ENCODE measurements around the gene HPSE2. TPM values are rescaled to one million over a fixed set of nuclear protein-coding genes. Genes with fewer than 3 reads are reported as not detected.
"Not testable (repeated sequence)": the region's sequence is repeated elsewhere in the genome, so short reads cannot be mapped to it uniquely, and the experiment has no call there.

Gene HPSE2
- total RNA-seq, 1 donor from 2014 or later, result not detected

DNA sequence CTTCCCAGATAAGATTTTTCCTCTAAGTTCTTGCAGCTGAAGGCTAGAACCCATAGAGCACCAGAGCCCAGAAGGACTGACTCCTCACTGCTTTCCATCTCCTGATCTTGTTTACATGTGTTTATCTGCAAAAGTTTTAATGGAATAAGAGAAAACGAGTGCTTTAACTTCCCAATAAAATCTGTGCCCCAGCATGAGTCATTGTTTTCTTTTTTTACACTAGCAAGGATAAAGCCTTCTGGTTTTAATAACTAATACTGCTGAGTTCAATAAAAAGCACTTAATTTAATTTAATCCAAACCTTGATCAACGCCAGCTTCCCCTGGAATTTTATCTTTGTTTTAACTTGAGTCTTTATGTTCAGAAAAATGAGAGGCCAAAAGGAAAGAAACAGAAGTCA, 227.6 kb downstream of the HPSE2 start:
- intact Hi-C loops (cut with micrococcal nuclease), result no loop called here

DNA sequence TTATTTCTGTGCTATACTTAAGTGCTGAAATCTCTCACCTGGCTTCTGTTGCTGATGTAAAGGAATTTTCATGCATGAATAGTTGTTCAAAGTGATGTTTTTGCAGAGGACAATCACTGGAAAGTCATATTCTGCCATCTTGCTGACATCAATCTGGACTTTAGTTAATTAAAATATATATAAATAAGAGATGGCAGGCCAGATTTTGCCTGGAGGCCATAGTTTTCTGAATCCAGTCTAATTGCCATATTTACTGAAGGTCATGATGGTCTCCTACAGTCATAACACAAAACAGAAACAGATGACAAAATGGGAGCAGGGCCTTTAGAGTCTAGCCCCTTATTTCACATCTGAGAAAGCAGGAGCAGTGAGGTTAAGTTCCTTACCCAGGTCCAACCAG, 228.2 kb downstream of the HPSE2 start:
- intact Hi-C loops (cut with micrococcal nuclease), result no loop called here

DNA sequence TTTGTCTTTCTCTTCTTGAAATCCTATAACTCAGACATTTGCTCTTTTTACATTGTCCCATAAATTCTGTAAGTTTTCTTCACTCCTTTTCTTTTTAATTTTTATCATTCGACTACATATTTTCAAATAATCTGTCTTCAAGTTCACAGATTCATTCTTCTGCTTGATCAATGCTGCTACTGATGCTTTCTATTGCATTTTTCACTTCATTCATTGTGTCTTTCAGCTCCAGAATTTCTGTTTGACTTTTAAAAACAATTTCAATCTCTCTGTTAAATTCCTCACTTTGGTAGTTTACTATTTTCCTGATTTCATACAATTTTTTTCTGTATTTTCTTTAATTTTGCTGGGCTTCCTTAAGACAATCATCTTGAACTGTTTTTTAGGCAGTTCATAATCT, 230.4 kb downstream of the HPSE2 start:
- intact Hi-C loops (cut with micrococcal nuclease), result no loop called here

- intact Hi-C loops (cut with micrococcal nuclease), result no loop called here
Measured at GRCh38 chr10:99004738-99005137, 230.9 kb downstream of the HPSE2 start.

DNA sequence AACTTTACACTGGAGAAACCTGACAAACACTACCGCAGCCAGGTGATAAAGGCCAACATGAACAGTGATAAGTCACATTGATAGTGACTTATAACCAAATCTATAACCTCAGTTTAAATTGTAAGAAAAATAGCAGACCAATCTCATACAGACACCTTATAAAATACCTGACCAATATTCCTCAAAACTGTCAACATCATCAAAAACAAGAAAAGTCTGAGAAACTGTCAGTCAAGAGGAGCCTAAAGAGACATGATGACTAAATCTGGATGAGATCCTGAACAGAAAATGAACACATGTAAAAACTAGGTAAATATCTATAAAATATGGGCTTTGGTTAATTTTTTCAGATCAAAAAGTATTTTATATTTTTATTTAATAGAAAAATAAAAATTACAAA, 233.3 kb downstream of the HPSE2 start:
- intact Hi-C loops (cut with micrococcal nuclease), result no loop called here

- intact Hi-C loops (cut with micrococcal nuclease), result no loop called here
Measured at GRCh38 chr10:98997596-98997995, 238.1 kb downstream of the HPSE2 start.

- intact Hi-C loops (cut with micrococcal nuclease), result no loop called here
Measured at GRCh38 chr10:98994030-98994429, 241.6 kb downstream of the HPSE2 start.

GRCh38 chr10:98983751-98984150, 251.9 kb downstream of the HPSE2 start:
- intact Hi-C loops (cut with micrococcal nuclease), result not testable (repeated sequence)

DNA sequence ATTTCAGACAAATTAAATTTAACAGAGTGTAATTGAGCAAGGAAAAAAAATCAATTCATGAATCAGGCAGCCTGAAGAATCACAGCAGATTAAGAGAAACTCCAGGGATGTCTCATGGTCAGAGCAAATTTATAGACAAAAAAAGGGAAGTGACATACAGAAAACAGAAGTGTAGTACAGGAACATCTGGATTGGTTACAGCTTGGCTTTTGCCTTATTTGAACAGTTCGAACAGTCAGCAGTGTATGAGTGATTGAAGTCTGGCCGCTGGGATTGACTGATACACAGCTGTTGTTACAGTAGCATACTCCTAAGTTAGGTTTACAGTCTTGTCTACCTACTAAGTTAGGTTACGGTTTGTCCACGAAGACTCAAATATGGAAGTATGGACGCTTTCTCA, 255.3 kb downstream of the HPSE2 start:
- intact Hi-C loops (cut with micrococcal nuclease), result no loop called here

GRCh38 chr10:98971464-98971863, 264.2 kb downstream of the HPSE2 start:
- intact Hi-C loops (cut with micrococcal nuclease), result no loop called here

DNA sequence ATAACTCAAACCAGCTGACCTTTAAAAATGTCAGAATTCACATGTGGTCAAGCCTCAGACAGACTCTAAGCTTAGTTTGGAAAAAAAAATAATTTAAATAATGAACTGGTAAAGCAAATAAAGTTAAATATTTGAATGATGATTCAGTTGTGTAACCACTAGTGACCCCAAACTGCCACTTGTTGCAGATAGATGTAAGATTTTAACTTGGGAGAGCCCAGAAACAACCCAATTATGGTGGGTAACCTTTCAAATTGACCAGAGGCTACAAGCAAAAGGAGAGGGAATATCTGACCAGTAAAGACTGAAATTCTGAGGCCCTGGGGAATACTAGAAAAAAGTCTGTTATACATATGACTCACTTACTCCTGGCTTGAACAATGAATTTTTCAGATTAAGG, 268.1 kb downstream of the HPSE2 start:
- intact Hi-C loops (cut with micrococcal nuclease), result no loop called here

GRCh38 chr10:98963608-98964007, 272.0 kb downstream of the HPSE2 start:
- intact Hi-C loops (cut with micrococcal nuclease), result no loop called here

GRCh38 chr10:98959379-98959778, 276.3 kb downstream of the HPSE2 start:
- intact Hi-C loops (cut with micrococcal nuclease), result no loop called here

DNA sequence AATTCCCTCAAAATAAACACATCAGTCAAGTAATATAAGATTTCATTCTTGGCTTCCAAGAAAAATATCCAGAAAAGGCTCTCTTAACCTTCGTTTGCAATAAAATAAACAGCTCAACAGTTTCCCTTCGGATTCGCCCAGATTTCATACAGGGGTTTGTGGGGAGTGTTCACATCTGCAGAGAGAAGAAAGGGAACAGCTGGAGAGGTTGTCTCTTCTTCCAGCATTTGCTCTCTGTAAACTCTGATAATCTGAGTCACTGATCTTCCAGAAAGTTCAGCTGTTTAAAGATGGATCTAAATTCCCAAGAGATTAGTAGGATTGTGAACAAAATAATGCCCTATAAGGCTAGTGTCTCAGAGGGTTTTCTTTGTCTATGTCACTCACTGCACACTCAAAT, 277.9 kb downstream of the HPSE2 start:
- intact Hi-C loops (cut with micrococcal nuclease), result no loop called here

DNA sequence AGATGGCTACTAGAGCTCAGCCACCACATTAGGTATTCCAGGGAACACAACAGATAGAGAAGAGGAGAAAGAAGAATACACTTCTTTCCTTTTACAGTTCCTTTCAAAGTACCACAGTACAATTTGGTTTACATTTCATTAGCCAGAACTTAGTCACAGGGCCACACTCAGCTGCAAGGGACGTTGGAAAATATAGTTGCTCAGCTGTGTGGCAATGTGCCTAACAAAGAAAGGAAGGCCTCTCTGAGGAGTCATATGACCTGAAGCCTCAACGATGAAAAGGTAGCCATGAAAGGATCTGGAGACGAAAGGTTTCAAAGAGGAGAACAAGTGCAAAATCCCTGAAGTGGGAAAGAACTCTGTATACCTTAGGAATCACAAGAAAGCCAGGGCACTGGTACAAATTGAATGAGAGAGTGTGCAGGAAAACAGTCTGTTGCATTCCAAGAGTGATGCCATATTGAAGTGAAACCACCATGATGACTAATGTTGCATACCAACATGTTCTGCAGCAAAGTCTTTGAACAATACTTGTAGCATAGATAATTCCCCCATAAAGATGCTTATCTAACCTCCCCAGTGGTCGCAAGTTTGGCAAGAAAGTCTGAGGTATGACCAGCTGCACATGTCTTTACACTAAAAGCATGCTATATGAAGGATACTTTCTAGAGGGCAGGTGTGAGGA, 278.9 kb downstream of the HPSE2 start:
- intact Hi-C loops (cut with micrococcal nuclease), result no loop called here

DNA sequence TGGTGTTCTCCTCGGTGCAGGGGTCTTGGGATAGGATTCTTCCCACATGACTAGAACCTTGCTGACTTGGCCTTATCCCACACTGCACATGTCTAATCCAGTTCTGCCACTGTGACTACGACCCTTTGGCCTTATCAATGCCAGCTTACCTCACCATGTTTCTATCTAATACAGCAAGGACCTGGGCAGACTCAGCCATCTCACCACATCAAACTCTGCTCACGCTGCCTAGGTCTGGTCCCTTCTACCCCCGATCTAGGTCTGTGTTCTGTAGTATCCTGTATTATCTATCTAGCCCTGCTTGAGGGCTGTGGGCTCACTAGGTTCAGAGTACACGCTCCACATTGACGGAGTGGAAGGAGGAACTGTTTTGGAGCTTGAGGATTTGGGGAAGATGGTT, 282.4 kb downstream of the HPSE2 start:
- intact Hi-C loops (cut with micrococcal nuclease), result no loop called here

- intact Hi-C loops (cut with micrococcal nuclease), result no loop called here
Measured at GRCh38 chr10:98951269-98952000, 284.2 kb downstream of the HPSE2 start.

GRCh38 chr10:98950106-98950505, 285.5 kb downstream of the HPSE2 start:
- intact Hi-C loops (cut with micrococcal nuclease), result no loop called here

DNA sequence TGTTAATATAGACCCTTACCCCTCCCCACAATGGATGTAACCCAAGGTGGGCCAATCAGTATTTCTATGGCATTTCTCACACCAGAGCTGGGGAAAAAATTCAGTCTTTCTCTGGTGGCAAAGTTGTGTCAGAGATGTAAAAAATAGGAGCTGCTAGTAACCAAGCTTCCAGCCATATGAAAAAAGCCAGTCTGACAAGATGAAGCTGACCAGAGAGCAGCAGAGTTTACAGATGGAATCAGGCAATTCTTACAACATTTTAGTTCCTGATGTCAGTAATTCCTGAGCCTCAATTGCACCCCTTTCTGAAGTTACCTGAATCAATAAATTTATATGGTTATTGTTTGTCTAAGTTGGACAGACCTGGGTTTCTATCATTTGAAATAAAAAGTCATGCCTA, 286.3 kb downstream of the HPSE2 start:
- intact Hi-C loops (cut with micrococcal nuclease), result no loop called here

DNA sequence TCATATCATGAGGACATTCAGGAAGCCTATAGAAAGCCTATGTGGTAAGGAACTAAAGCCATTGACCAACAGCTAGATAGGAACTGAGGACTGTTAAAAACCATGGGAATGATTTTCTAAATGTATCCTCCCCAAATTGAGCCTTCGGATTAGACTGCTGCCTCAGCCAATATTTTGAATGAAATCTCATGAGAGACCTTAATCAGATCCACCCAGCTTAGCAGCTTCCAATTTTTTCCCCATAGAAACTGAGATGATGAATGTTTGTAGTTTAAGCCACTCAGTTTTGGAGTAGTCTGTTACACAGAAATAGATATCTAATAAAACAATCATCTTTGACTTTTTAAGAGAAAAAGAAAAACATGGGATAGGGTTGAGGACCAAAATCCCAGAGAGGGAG, 292.0 kb downstream of the HPSE2 start:
- intact Hi-C loops (cut with micrococcal nuclease), result no loop called here

DNA sequence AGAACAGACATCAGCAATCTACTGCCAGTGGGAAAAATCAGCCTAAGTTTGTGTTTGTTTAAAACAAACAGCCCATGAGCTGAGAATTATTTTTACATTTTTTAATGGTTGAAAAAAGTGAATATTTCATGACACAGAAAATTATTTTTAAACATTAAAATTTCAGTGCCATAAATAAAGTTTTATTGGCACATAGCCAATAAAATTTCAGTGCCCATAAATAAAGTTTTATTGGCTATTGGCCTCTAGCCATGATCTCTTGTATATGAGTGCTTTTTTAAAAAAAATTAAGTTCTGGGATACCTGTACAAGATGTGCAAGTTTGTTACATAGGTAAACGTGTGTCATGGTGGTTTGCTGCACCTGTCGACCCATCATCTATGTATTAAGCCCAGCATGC, 305.9 kb downstream of the HPSE2 start:
- intact Hi-C loops (cut with micrococcal nuclease), result no loop called here

DNA sequence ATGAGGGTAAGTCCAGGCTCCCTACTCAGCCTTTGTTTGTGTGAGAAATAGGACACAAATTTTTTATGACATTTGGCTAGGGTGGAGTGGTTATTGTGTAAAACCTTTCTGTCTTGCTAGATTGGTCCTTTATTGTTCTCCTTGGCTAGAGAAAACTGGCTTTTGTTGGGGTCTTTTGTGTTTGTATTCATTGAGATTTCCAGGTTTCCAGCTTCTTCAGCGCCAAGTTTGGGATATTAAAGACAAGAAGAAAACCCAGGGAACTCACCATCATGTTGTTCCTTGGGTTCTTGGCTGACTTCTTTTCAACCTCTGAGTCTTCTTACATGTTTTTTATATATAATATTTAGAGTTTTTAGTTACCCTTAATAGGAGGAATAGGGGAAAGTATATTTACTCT, 310.0 kb downstream of the HPSE2 start:
- intact Hi-C loops (cut with micrococcal nuclease), result no loop called here

- intact Hi-C loops (cut with micrococcal nuclease), result no loop called here
Measured at GRCh38 chr10:98924526-98924925, 311.1 kb downstream of the HPSE2 start.

All from T-helper 2 cell treated with Interferon-gamma antibody and Interleukin-4, amounts not matched to agents 100 ng/mL and 5 ng/mL, for 36 hours (primary cell).